Keratinocyte (primary cell): ENCODE results near the gene CAPSL. TPM values are rescaled to one million over a fixed set of nuclear protein-coding genes. Genes with fewer than 3 reads are reported as not detected.
"Not testable (repeated sequence)": the region's sequence is repeated elsewhere in the genome, so short reads cannot be mapped to it uniquely, and the experiment has no call there.

Source experiments
- DNase-seq: peaks from one replicate; pipeline ENCODE4 v3.0.0-alpha.2; 2011; ENCODE audit warnings: low read depth, missing footprints, low spot score
- FAIRE-seq: peaks from 2 replicates; lab custom pipeline; 2011; peaks lifted over from hg19 to GRCh38; lab: Jason Lieb, UNC
- H2AFZ ChIP-seq: 2 replicates; pipeline ENCODE4 v1.6.0; 2012; ENCODE audit warnings: low read length, control low read depth, inconsistent platforms; ENCODE audit not compliant: control insufficient read depth
- H3K27ac ChIP-seq: 2 replicates; pipeline ENCODE4 v1.5.1; 2011; ENCODE audit warnings: low read length; ENCODE audit not compliant: control insufficient read depth, insufficient read depth
- H3K27me3 ChIP-seq: 3 replicates; pipeline ENCODE4 v1.6.0; 2011; ENCODE audit warnings: low read length; ENCODE audit not compliant: control insufficient read depth, insufficient read depth; ENCODE audit errors: extremely low read depth
- H3K36me3 ChIP-seq, 2 experiments: 2 replicates in 1 of 2; 3 replicates in 1 of 2; pipeline ENCODE4 v1.5.1; 2011; ENCODE audit warnings: low read length in 2 of 2, mild to moderate bottlenecking in 1 of 2; ENCODE audit not compliant: control insufficient read depth in 2 of 2, insufficient read depth in 2 of 2; ENCODE audit errors: extremely low read depth in 1 of 2
- H3K4me1 ChIP-seq: 3 replicates; pipeline ENCODE4 v1.5.1; 2011; ENCODE audit warnings: low read length; ENCODE audit not compliant: control insufficient read depth, insufficient read depth; ENCODE audit errors: extremely low read depth
- H3K4me2 ChIP-seq: 3 replicates; pipeline ENCODE4 v1.6.0; 2011; ENCODE audit warnings: low read depth, low read length; ENCODE audit not compliant: control insufficient read depth, insufficient read depth; ENCODE audit errors: extremely low read depth
- H3K4me3 ChIP-seq, 3 experiments: fragments of 200-600 bp in 1 of 3; sonication (generic) in 1 of 3; 2 replicates in 2 of 3; 3 replicates in 1 of 3; pipeline ENCODE4 v1.5.1; 2011 to 2016; ENCODE audit warnings: low read length in 3 of 3, mild to moderate bottlenecking in 3 of 3, control low read depth in 2 of 3, inconsistent platforms in 1 of 3, low read depth in 1 of 3, mixed read lengths in 1 of 3, mixed run types in 1 of 3, moderate library complexity in 1 of 3; ENCODE audit not compliant: control insufficient read depth in 2 of 3, insufficient read depth in 2 of 3; ENCODE audit errors: extremely low read depth in 1 of 3
- H3K79me2 ChIP-seq: 2 replicates; pipeline ENCODE4 v1.6.0; 2012; ENCODE audit warnings: low read length; ENCODE audit not compliant: control insufficient read depth, insufficient read depth
- H3K9ac ChIP-seq: 3 replicates; pipeline ENCODE4 v1.6.0; 2011; ENCODE audit warnings: low read length; ENCODE audit not compliant: control insufficient read depth, insufficient read depth; ENCODE audit errors: extremely low read depth
- H3K9me1 ChIP-seq: 3 replicates; pipeline ENCODE4 v1.6.0; 2011; ENCODE audit warnings: low read length; ENCODE audit not compliant: control insufficient read depth, insufficient read depth; ENCODE audit errors: extremely low read depth
- H3K9me3 ChIP-seq: 2 replicates; pipeline ENCODE4 v1.5.1; 2012; ENCODE audit warnings: low read depth, low read length; ENCODE audit not compliant: control insufficient read depth
- H4K20me1 ChIP-seq: 3 replicates; pipeline ENCODE4 v1.6.0; 2011; ENCODE audit warnings: low read length; ENCODE audit not compliant: control insufficient read depth, insufficient read depth; ENCODE audit errors: extremely low read depth
- EZH2 ChIP-seq: IDR thresholded peaks from one replicate; pipeline ENCODE4 v1.6.1; 2012; ENCODE audit warnings: inconsistent platforms, mild to moderate bottlenecking, low read length, moderate library complexity
- dilution Hi-C: fragments of 300-500 bp; cut with MboI; formaldehyde crosslinking; loops from one replicate; pipeline ENCODE4 v1.7.0; 2020; ENCODE audit warnings: low sequenced_read_pairs; ENCODE audit not compliant: extremely low pct_ligation_motif_present
- polyA plus RNA-seq, 5 experiments: library from polyadenylated mRNA; depleted of rRNA in 3 of 5; stranded (reverse) in 3 of 5; stranded (forward) in 1 of 5; unstranded in 1 of 5; fragments of >200 nt; gene quantifications; 1 replicate in 1 of 5; 2 replicates in 3 of 5; 3 replicates in 1 of 5; pipeline versions ENCODE4 v1.2.1 to v1.2.3, GENCODE V29; 2011 to 2012; ENCODE audit warnings: missing spikeins in 2 of 5, low read depth in 1 of 5, low replicate concordance in 1 of 5
- TF ChIP-seq, protein P1 (sequence below), 3 experiments: IDR thresholded peaks in 1 of 3; conservative IDR thresholded peaks in 1 of 3; optimal IDR thresholded peaks in 1 of 3; 2 replicates in 2 of 3; 3 replicates in 1 of 3; pipeline versions ENCODE3 to v1.5.1; 2011; ENCODE audit warnings: low read length in 3 of 3, mild to moderate bottlenecking in 3 of 3, moderate library complexity in 2 of 3, control low read depth in 1 of 3, inconsistent platforms in 1 of 3; ENCODE audit not compliant: insufficient read depth in 2 of 3; ENCODE audit errors: extremely low read depth in 1 of 3

Gene CAPSL
- polyA plus RNA-seq, 1 donor (not counting 4 experiments of a cell fraction or from before 2014, with no cell fraction given) = not detected

DNA sequence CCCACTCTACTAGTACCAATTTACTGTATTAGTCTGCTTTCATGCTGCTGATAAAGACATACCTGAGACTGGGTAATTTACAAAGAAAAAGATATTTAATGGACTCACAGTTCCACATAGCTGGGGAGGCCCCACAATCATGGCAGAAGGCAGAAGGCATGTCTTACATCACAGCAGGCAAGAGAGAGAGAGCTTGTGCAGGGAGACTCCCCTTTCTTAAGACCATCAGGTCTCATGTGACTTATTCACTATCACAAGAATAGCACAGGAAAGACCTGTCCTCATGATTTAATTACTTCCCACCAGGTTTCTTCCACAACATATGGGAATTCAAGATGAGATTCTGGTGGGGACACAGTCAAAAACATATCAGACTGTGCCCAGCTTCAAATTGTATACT lies 41.3 kb upstream of the CAPSL start:
- H2AFZ ChIP-seq = no peak overlapping the region
- no peaks in the 10 kb centered on the region for H3K4me1 ChIP-seq
- H3K9me3 ChIP-seq = no peaks in the 10 kb centered on the region
- no peak overlapping the region for H3K4me2 ChIP-seq
- H3K9ac ChIP-seq = no peak overlapping the region
- H3K36me3 ChIP-seq = no peaks in the 10 kb centered on the region
- no peak for DNase-seq
- H3K4me3 ChIP-seq = no peak overlapping the region
- H3K9me1 ChIP-seq = no peaks in the 10 kb centered on the region
- dilution Hi-C loops = no loop called here
- no peak for FAIRE-seq
- H3K27me3 ChIP-seq = no peaks in the 10 kb centered on the region
- H3K79me2 ChIP-seq = no peaks in the 10 kb centered on the region
- TF ChIP-seq EZH2 = no peak
- no peaks in the 10 kb centered on the region for H4K20me1 ChIP-seq
- H3K27ac ChIP-seq = no peak overlapping the region

DNA sequence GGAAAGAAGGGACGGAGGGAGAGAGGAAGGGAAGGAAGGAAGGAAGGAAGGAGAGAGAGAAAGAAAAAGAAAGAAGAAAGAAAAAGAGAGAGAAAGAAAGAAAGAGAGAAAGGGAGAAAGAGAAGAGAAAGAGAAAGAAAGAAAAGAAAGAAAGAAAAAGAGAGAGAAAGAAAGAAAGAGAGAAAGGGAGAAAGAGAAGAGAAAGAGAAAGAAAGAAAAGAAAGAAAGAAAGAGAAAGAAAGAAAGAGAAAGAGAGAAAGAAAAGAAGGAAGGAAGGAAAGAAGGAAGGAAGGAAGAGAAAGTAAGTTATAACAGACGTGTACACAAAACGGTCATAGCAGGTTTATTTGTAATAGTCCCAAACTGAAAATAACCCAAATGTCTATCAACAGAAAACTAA lies 38.4 kb upstream of the CAPSL start:
- H3K4me3 ChIP-seq, H3K27ac ChIP-seq, DNase-seq, H3K4me1 ChIP-seq, H3K79me2 ChIP-seq, H4K20me1 ChIP-seq, H3K27me3 ChIP-seq, H3K9ac ChIP-seq, H3K4me2 ChIP-seq, dilution Hi-C loops, H3K9me1 ChIP-seq, H2AFZ ChIP-seq, H3K36me3 ChIP-seq, FAIRE-seq, H3K9me3 ChIP-seq: not testable (repeated sequence)

- H3K4me1 ChIP-seq = no peaks in the 10 kb centered on the region
- dilution Hi-C loops = no loop called here
- H3K4me3 ChIP-seq = no peak overlapping the region
- no peak overlapping the region for H3K9ac ChIP-seq
- no peak overlapping the region for H2AFZ ChIP-seq
- H3K4me2 ChIP-seq = no peak overlapping the region
- DNase-seq = no peak
- no peaks in the 10 kb centered on the region for H4K20me1 ChIP-seq
- no peaks in the 10 kb centered on the region for H3K9me1 ChIP-seq
- no peak overlapping the region for H3K27ac ChIP-seq
- FAIRE-seq = no peak
- H3K36me3 ChIP-seq = no peaks in the 10 kb centered on the region
- TF ChIP-seq, protein P1, sequence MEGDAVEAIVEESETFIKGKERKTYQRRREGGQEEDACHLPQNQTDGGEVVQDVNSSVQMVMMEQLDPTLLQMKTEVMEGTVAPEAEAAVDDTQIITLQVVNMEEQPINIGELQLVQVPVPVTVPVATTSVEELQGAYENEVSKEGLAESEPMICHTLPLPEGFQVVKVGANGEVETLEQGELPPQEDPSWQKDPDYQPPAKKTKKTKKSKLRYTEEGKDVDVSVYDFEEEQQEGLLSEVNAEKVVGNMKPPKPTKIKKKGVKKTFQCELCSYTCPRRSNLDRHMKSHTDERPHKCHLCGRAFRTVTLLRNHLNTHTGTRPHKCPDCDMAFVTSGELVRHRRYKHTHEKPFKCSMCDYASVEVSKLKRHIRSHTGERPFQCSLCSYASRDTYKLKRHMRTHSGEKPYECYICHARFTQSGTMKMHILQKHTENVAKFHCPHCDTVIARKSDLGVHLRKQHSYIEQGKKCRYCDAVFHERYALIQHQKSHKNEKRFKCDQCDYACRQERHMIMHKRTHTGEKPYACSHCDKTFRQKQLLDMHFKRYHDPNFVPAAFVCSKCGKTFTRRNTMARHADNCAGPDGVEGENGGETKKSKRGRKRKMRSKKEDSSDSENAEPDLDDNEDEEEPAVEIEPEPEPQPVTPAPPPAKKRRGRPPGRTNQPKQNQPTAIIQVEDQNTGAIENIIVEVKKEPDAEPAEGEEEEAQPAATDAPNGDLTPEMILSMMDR (optimal IDR thresholded peaks at IDR 0.05 in 1 of 3, IDR thresholded peaks at IDR 0.05 in 1 of 3, conservative IDR thresholded peaks at IDR 0.05 in 1 of 3; ENCODE audit: extremely low read depth in 1 of 3, insufficient read depth in 2 of 3, low read length in 3 of 3) = no peak
- TF ChIP-seq EZH2 = no peak
- H3K79me2 ChIP-seq = no peaks in the 10 kb centered on the region
- H3K9me3 ChIP-seq = no peaks in the 10 kb centered on the region
- no peaks in the 10 kb centered on the region for H3K27me3 ChIP-seq
Observed at GRCh38 chr5:35974570-35974969, 36.1 kb upstream of the CAPSL start.
